Osteoblast (primary cell): ENCODE data around the gene TTC39A. TPM values are rescaled to one million over a fixed set of nuclear protein-coding genes. Genes with fewer than 3 reads are reported as not detected.

ENCODE experiments used
- DNase-seq: peaks from one replicate; pipeline ENCODE4 v3.0.0; 2011; ENCODE audit warnings: low spot score, mixed read lengths; ENCODE audit not compliant: insufficient read length; ENCODE audit errors: missing footprints
- H2AFZ ChIP-seq: 2 replicates; pipeline ENCODE4 v1.6.0; 2011; ENCODE audit warnings: mild to moderate bottlenecking, low read length
- H3K27ac ChIP-seq: 2 replicates; pipeline ENCODE4 v1.5.1; 2011; ENCODE audit warnings: mild to moderate bottlenecking, low read depth, low read length, moderate library complexity
- H3K27me3 ChIP-seq: 2 replicates; pipeline ENCODE4 v1.6.0; 2012; ENCODE audit warnings: mild to moderate bottlenecking, control low read depth, inconsistent platforms, low read length, moderate library complexity; ENCODE audit not compliant: insufficient read depth
- H3K36me3 ChIP-seq: 2 replicates; pipeline ENCODE4 v1.5.1; 2011; ENCODE audit warnings: mild to moderate bottlenecking, low read length, control low read depth, moderate library complexity; ENCODE audit not compliant: insufficient read depth
- H3K4me1 ChIP-seq: 2 replicates; pipeline ENCODE4 v1.5.1; 2011; ENCODE audit warnings: mild to moderate bottlenecking, low read length, control low read depth, moderate library complexity; ENCODE audit not compliant: insufficient read depth
- H3K4me2 ChIP-seq: 2 replicates; pipeline ENCODE4 v1.6.0; 2011; ENCODE audit warnings: mild to moderate bottlenecking, low read length; ENCODE audit not compliant: insufficient read depth
- H3K4me3 ChIP-seq: fragments of 200-600 bp; sonication (generic); 3 replicates; pipeline ENCODE4 v1.5.1; 2012; ENCODE audit warnings: mild to moderate bottlenecking, low read length, inconsistent platforms; ENCODE audit not compliant: insufficient read depth
- H3K79me2 ChIP-seq: 2 replicates; pipeline ENCODE4 v1.6.0; 2012; ENCODE audit warnings: mild to moderate bottlenecking, low read length, control low read depth, inconsistent platforms; ENCODE audit not compliant: insufficient read depth
- H3K9me3 ChIP-seq: 2 replicates; pipeline ENCODE4 v1.5.1; 2011; ENCODE audit warnings: low read depth, low read length, control low read depth
- H4K20me1 ChIP-seq: 2 replicates; pipeline ENCODE4 v1.6.0; 2012; ENCODE audit warnings: mild to moderate bottlenecking, low read length, control low read depth; ENCODE audit not compliant: insufficient read depth
- total RNA-seq: library from RNA; depleted of rRNA; stranded (reverse); fragments of >200 nt; gene quantifications from 2 replicates; pipeline ENCODE4 v1.2.3, GENCODE V29; 2012
- TF ChIP-seq, protein P1 (sequence below): IDR thresholded peaks from 2 replicates; pipeline ENCODE4 v1.5.1; 2011; ENCODE audit warnings: mild to moderate bottlenecking, low read depth, low read length, moderate library complexity; ENCODE audit errors: extremely low read depth

Gene TTC39A
- total RNA-seq, 1 donor = 0.72 TPM

GRCh38 chr1:51301152-51301843 is 29.1 kb downstream of the TTC39A start:
- H3K9me3 ChIP-seq = no peaks in the 10 kb centered on the region
- TF ChIP-seq, protein P1, sequence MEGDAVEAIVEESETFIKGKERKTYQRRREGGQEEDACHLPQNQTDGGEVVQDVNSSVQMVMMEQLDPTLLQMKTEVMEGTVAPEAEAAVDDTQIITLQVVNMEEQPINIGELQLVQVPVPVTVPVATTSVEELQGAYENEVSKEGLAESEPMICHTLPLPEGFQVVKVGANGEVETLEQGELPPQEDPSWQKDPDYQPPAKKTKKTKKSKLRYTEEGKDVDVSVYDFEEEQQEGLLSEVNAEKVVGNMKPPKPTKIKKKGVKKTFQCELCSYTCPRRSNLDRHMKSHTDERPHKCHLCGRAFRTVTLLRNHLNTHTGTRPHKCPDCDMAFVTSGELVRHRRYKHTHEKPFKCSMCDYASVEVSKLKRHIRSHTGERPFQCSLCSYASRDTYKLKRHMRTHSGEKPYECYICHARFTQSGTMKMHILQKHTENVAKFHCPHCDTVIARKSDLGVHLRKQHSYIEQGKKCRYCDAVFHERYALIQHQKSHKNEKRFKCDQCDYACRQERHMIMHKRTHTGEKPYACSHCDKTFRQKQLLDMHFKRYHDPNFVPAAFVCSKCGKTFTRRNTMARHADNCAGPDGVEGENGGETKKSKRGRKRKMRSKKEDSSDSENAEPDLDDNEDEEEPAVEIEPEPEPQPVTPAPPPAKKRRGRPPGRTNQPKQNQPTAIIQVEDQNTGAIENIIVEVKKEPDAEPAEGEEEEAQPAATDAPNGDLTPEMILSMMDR = no peak
- no peak overlapping the region for H3K4me3 ChIP-seq
- DNase-seq = no peak
- no peak overlapping the region for H2AFZ ChIP-seq
- H3K4me1 ChIP-seq = peaks cover 3% of the 10 kb centered on the region
- H3K27ac ChIP-seq = no peak overlapping the region
- no peak overlapping the region for H3K4me2 ChIP-seq
- no peaks in the 10 kb centered on the region for H3K27me3 ChIP-seq
- no peaks in the 10 kb centered on the region for H3K36me3 ChIP-seq
- no peaks in the 10 kb centered on the region for H3K79me2 ChIP-seq
- H4K20me1 ChIP-seq = no peaks in the 10 kb centered on the region

DNA sequence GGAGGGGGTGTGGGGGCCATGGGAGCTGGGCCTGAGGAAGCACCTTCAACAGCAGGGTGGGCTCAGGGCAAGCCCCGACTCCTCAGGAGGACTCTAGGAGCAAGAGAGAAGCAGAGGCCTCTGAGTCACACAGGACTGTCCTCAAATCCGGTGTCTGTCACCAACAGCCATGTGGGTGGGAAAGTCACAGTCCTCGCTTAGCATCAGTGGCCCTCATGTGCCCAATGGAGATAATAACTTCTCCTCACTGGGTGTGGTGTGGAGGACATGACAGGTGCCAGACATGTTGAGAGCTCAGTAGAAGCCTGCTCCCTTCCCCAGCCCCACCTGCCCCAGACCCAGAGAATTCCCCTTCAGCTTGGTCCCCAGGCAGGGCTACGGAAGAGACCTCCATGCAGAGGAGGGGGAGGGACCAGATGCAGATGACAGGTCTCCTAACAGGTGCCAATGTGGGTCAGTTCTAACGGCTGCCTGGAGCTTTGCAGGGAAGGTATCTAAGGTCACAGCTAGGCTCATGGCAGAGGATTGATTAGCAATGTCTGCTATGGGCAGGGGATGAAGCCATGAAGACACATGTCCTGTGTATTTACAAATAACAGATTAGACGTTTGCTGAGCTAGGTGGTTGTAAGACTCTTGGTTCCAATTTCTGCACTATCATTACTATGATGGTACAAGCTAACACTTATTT is 30.2 kb downstream of the TTC39A start:
- H3K4me3 ChIP-seq = no peak overlapping the region
- no peaks in the 10 kb centered on the region for H3K27me3 ChIP-seq
- no peak overlapping the region for H3K27ac ChIP-seq
- H2AFZ ChIP-seq = no peak overlapping the region
- H3K4me1 ChIP-seq = peaks cover 3% of the 10 kb centered on the region
- H3K4me2 ChIP-seq = no peak overlapping the region
- H3K36me3 ChIP-seq = no peaks in the 10 kb centered on the region
- TF ChIP-seq, protein P1 = no peak
- H4K20me1 ChIP-seq = no peaks in the 10 kb centered on the region
- no peak for DNase-seq
- H3K9me3 ChIP-seq = no peaks in the 10 kb centered on the region
- H3K79me2 ChIP-seq = no peaks in the 10 kb centered on the region

DNA sequence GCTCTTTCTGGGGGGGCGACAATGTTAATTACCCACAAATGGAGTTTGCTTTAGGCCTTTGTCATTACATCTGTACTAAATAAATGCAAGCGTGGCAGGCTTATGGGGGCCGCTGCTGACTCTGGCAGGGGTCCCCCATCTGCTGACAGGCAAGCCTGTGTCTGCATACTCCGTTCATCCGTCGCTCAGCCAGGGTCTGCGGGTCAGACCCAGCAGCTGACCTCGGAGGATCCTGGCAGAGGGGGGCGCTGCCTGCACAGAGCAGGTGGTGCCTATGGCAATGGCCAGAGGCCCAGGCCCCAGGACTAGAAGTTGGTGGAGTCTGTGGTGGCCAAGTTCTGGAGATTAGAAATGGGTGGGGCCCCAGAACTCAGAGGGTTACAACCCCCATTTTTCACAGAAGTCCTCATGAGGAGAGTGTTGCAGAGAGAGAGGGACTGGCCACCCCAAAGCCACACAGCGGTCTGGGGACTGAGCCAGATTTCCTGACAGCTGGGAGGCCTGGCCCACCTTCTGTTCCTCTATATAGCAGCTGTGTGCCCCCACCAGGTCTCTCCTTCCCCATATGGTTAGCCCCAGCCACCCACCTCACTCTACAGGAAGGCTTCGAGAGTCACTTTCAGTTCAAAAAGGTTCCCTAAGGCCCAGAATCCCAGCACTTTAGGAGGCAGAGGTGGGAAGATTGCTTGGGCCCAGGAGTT is 31.0 kb downstream of the TTC39A start:
- no peak overlapping the region for H3K4me3 ChIP-seq
- H2AFZ ChIP-seq = no peak overlapping the region
- TF ChIP-seq, protein P1 = no peak
- H3K27ac ChIP-seq = no peak overlapping the region
- H4K20me1 ChIP-seq = no peaks in the 10 kb centered on the region
- H3K9me3 ChIP-seq = no peaks in the 10 kb centered on the region
- no peaks in the 10 kb centered on the region for H3K27me3 ChIP-seq
- H3K36me3 ChIP-seq = no peaks in the 10 kb centered on the region
- no peak overlapping the region for H3K4me2 ChIP-seq
- DNase-seq = no peak
- H3K79me2 ChIP-seq = no peaks in the 10 kb centered on the region
- H3K4me1 ChIP-seq = peaks cover 3% of the 10 kb centered on the region

- no peak overlapping the region for H2AFZ ChIP-seq
- TF ChIP-seq, protein P1 = no peak
- H3K36me3 ChIP-seq = no peaks in the 10 kb centered on the region
- H3K27ac ChIP-seq = no peak overlapping the region
- H4K20me1 ChIP-seq = no peaks in the 10 kb centered on the region
- no peaks in the 10 kb centered on the region for H3K79me2 ChIP-seq
- H3K4me2 ChIP-seq = no peak overlapping the region
- H3K27me3 ChIP-seq = no peaks in the 10 kb centered on the region
- H3K4me3 ChIP-seq = no peak overlapping the region
- H3K9me3 ChIP-seq = no peaks in the 10 kb centered on the region
- peaks cover 3% of the 10 kb centered on the region for H3K4me1 ChIP-seq
- DNase-seq = no peak
Measured at GRCh38 chr1:51298322-51298705, 32.0 kb downstream of the TTC39A start.
